GM21717 (cell line): ENCODE data around the gene NBPF6.
"Not testable (repeated sequence)": the region's sequence is repeated elsewhere in the genome, so short reads cannot be mapped to it uniquely, and the experiment has no call there.

ENCODE experiments used
- ATAC-seq: cut with Tn5 transposase; IDR thresholded peaks from one replicate; pipeline ENCODE4 v1.9.1; 2021; ENCODE audit warnings: mild to moderate bottlenecking, moderate library complexity; ENCODE audit not compliant: unreplicated experiment

NBPF6 gene

GRCh38 chr1:108496856-108497255 lies 46.7 kb downstream of the NBPF6 start:
- ATAC-seq: not testable (repeated sequence)

DNA sequence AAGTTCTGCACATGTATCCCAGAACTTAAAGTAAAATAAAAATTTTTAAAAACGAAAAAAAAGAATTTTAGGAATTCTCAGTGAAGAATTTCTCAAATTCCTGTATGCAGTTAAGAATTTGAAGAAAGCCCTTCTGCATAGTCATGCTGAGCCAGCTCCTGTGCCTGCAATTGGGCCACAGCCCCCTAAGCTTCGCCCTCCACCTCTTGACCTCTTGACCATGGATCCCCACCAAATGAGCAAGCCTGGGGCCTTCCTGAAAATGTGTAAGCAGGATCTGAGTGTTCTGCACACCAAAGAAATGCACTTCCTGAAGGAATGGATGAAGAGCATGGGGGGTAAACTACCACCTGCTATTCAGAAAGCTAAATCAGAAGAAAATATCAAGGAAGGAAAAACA lies 52.0 kb downstream of the NBPF6 start:
- no peak for ATAC-seq

DNA sequence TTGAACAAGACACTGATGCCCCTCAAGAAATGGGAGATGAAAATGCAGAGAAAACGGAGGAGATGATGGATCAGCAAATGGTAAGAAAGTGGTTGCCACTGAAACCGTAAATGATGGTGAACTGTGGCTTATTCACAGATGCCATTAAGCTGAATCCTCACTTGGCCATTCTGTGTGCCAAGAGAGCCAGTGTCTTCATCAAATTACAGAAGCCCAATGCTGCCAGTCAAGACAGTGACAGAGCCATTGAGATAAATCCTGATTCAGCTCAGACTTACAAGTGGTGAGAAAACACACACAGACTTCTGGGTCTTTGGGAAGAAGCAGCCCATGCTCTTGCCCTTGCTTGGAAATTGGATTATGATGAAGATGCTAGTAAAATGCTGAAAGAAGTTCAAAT lies 52.5 kb downstream of the NBPF6 start:
- no peak for ATAC-seq

GRCh38 chr1:108503062-108503733 lies 53.1 kb downstream of the NBPF6 start:
- ATAC-seq: no peak

GRCh38 chr1:108504447-108504846 lies 54.3 kb downstream of the NBPF6 start:
- ATAC-seq: no peak

GRCh38 chr1:108505763-108506070 lies 55.6 kb downstream of the NBPF6 start:
- ATAC-seq: no peak

GRCh38 chr1:108511764-108512163 lies 61.6 kb downstream of the NBPF6 start:
- no peak for ATAC-seq

DNA sequence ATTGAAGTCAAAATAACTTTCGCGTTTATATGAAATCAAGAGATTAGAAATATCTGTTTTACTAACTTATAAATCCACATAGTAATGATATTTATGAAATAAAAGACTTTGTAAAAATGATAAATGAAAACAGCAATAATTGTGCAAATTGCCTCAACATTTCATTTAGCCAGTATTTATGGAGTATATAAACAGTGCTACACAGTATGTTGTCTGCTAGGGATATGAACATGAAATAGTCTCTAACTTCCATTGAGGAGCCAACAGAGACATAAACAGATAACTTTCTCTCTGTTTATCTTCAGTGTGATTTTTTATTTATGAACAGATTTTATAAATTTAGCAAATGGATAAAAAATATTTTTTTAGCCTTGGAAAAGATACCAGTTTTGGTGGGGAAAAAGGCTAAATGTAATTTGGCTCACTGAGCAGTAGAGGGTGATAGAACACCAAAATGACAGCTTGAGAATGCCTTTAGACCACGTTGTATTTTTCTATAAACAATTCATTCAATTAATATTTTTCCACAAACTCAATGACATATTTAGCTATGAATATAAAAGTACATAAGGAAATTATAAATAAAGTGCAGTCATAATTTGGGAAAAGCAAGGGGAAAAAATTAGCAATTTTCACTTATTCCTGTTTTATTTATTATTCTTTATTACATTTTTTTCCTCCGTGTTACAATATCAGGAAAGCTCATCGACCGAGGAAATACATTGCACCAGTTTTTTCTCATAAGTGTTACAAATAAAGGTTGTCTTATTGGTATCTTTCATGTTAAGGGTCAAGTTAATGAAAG lies 62.3 kb downstream of the NBPF6 start:
- no peak for ATAC-seq

DNA sequence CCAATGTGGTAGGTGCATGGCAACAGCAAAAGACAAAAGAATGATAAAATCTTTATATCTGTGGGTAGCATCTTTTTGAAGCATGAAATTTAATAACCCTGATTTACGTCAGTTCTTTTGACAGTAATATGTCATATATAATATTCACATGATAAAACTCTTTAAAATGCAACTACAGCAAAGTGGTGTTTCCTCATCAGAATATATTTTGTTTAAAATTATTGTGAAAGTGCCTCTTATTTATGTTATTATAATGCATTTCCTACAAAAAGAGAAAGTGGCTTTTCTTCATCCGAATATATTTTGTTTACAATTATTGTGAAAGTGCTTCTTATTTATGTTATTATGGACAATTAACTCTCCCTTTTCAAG lies 62.9 kb downstream of the NBPF6 start:
- no peak for ATAC-seq

- ATAC-seq: not testable (repeated sequence)
Observed at GRCh38 chr1:108513914-108514313, 63.8 kb downstream of the NBPF6 start.

GRCh38 chr1:108517301-108517897 lies 67.3 kb downstream of the NBPF6 start:
- ATAC-seq: not testable (repeated sequence)
